ENCODE results near the gene ZSWIM8.

The ZSWIM8 gene

DNA sequence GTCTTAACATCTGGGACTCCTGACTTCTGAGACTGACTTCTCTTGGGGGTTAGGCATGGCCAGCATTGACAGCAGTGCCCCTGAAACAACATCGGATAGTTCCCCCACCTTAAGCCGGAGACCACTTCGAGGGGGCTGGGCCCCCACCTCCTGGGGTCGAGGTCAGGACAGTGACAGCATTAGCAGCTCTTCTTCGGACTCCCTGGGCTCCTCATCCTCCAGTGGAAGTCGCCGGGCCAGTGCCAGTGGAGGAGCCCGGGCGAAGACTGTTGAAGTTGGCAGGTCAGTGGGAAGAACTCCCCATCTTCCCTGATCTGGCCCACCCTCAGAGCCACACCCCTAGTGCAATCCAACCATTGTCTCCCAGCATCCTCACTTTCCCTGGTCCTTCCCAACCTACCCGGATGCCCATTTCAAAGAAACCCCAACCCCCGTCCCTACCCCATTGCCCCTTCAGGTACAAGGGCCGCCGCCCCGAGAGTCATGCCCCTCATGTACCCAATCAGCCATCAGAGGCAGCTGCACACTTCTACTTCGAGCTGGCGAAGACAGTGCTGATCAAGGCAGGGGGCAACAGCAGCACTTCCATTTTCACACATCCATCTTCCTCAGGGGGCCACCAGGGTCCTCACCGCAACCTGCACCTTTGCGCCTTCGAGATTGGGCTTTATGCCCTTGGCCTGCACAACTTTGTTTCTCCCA, 12.1 kb downstream of the ZSWIM8 start:
- Histone ChIP-seq H3K9me3 (ENCODE audit: control insufficient read depth, insufficient read depth, low read length) (no peaks in the 10 kb centered on the region), H3K27me3 (ENCODE audit: control insufficient read depth, insufficient read depth, low read length) (no peaks in the 10 kb centered on the region), H3K36me3 (ENCODE audit: control insufficient read depth, insufficient read depth, low read length) (peaks cover 82% of the 10 kb centered on the region), H3K27ac (ENCODE audit: low read depth, low read length) (no peak overlapping the region), H3K9ac (ENCODE audit: low read depth, low read length) (no peak overlapping the region), H3K4me3 (ENCODE audit: low read depth, low read length) (no peak overlapping the region), H3K4me1 (ENCODE audit: control insufficient read depth, insufficient read depth, low read length) (no peaks in the 10 kb centered on the region)

DNA sequence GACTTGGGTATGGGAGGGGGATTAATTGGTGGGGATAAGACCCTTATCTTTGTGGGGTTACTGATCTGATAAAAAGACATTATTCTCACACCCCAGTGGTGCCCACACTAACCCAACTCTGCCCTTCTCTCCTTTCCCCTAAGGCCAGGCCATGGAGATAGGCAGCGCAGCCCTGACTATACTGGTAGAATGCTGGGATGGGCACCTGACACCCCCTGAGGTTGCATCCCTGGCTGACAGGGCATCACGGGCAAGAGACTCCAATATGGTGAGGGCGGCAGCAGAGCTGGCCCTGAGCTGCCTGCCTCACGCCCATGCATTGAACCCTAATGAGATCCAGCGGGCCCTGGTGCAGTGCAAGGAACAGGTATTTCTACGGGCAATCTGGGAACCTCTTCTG, 12.7 kb downstream of the ZSWIM8 start:
- no peaks in the 10 kb centered on the region for H3K9me3 ChIP-seq (ENCODE audit: control insufficient read depth, insufficient read depth, low read length)
- peaks cover 83% of the 10 kb centered on the region for H3K36me3 ChIP-seq (ENCODE audit: control insufficient read depth, insufficient read depth, low read length)
- H3K4me3 ChIP-seq (ENCODE audit: low read depth, low read length) = no peak overlapping the region
- H3K4me1 ChIP-seq (ENCODE audit: control insufficient read depth, insufficient read depth, low read length) = no peaks in the 10 kb centered on the region
- H3K9ac ChIP-seq (ENCODE audit: low read depth, low read length) = no peak overlapping the region
- H3K27ac ChIP-seq (ENCODE audit: low read depth, low read length) = no peak overlapping the region
- no peaks in the 10 kb centered on the region for H3K27me3 ChIP-seq (ENCODE audit: control insufficient read depth, insufficient read depth, low read length)

DNA sequence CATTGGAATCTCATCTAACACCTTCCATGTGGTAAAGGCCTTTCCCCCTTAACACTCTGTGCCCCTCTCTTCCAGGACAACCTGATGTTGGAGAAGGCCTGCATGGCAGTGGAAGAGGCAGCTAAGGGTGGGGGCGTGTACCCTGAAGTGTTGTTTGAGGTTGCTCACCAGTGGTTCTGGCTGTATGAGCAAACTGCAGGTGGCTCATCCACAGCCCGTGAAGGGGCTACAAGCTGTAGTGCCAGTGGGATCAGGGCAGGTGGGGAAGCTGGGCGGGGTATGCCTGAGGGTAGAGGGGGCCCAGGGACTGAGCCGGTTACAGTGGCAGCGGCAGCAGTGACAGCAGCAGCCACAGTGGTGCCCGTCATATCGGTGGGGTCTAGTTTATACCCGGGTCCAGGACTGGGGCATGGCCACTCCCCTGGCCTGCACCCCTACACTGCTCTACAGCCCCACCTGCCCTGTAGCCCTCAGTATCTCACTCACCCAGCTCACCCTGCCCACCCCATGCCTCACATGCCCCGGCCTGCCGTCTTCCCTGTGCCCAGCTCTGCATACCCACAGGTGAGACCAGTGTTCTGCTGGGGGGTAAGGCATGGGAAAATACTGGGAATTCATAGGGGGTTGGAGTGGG, 13.6 kb downstream of the ZSWIM8 start:
- no peaks in the 10 kb centered on the region for H3K9me3 ChIP-seq (ENCODE audit: control insufficient read depth, insufficient read depth, low read length)
- no peaks in the 10 kb centered on the region for H3K27me3 ChIP-seq (ENCODE audit: control insufficient read depth, insufficient read depth, low read length)
- H3K27ac ChIP-seq (ENCODE audit: low read depth, low read length) = no peak overlapping the region
- no peak overlapping the region for H3K9ac ChIP-seq (ENCODE audit: low read depth, low read length)
- H3K4me3 ChIP-seq (ENCODE audit: low read depth, low read length) = no peak overlapping the region
- H3K4me1 ChIP-seq (ENCODE audit: control insufficient read depth, insufficient read depth, low read length) = no peaks in the 10 kb centered on the region
- H3K36me3 ChIP-seq (ENCODE audit: control insufficient read depth, insufficient read depth, low read length) = peaks cover 85% of the 10 kb centered on the region

DNA sequence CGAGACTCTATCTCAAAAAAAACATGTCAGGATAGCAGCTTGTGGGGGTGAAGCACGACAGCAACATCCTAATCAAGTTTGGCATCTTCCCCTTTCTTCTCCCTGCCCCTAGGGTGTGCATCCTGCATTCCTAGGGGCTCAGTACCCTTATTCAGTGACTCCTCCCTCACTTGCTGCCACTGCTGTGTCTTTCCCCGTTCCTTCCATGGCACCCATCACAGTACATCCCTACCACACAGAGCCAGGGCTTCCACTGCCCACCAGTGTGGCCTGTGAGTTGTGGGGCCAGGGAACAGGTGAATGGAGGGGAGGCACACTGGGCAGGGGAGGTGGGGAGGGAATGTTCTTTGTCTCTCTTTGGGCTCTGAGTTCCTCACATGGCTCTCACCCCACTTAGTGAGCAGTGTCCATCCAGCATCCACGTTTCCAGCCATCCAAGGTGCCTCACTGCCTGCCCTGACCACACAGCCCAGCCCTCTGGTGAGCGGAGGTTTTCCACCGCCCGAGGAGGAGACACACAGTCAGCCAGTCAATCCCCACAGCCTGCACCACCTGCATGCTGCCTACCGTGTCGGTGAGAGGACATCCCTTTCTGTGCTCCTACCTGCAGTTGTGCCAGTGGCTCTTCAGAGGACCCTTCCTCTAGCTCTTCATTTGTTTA, 14.6 kb downstream of the ZSWIM8 start:
- Histone ChIP-seq H3K9ac (ENCODE audit: low read depth, low read length) (no peak overlapping the region), H3K27me3 (ENCODE audit: control insufficient read depth, insufficient read depth, low read length) (no peaks in the 10 kb centered on the region), H3K9me3 (ENCODE audit: control insufficient read depth, insufficient read depth, low read length) (no peaks in the 10 kb centered on the region), H3K4me3 (ENCODE audit: low read depth, low read length) (no peak overlapping the region), H3K27ac (ENCODE audit: low read depth, low read length) (no peak overlapping the region), H3K4me1 (ENCODE audit: control insufficient read depth, insufficient read depth, low read length) (no peaks in the 10 kb centered on the region), H3K36me3 (ENCODE audit: control insufficient read depth, insufficient read depth, low read length) (peaks cover 83% of the 10 kb centered on the region)

DNA sequence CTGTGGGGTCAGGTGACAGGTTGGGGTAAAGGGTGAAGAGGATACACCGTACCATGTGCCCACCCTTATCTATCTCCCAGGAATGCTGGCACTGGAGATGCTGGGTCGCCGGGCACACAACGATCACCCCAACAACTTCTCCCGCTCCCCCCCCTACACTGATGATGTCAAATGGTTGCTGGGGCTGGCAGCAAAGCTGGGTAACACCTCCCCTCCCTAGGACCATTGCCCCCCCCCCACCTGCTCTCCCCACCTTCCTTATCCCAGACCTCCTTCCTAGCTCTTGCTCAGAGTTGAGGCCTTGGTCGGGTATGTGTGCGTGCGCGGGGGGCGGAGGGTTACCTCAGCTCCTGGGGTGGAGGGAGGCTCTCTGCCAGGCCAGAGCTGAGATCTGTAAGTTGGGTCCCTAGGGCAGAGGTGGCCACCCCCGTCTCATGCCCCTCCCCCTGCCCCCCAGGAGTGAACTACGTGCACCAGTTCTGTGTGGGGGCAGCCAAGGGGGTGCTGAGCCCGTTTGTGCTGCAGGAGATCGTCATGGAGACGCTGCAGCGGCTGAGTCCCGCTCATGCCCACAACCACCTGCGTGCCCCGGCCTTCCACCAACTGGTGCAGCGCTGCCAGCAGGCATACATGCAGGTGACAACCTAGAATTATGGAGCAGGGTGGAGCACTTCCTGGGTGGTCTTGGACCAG, 15.3 kb downstream of the ZSWIM8 start:
- H3K36me3 ChIP-seq (ENCODE audit: control insufficient read depth, insufficient read depth, low read length) = peaks cover 81% of the 10 kb centered on the region
- H3K9ac ChIP-seq (ENCODE audit: low read depth, low read length) = no peak overlapping the region
- H3K9me3 ChIP-seq (ENCODE audit: control insufficient read depth, insufficient read depth, low read length) = no peaks in the 10 kb centered on the region
- H3K27ac ChIP-seq (ENCODE audit: low read depth, low read length) = no peak overlapping the region
- H3K4me1 ChIP-seq (ENCODE audit: control insufficient read depth, insufficient read depth, low read length) = no peaks in the 10 kb centered on the region
- no peaks in the 10 kb centered on the region for H3K27me3 ChIP-seq (ENCODE audit: control insufficient read depth, insufficient read depth, low read length)
- H3K4me3 ChIP-seq (ENCODE audit: low read depth, low read length) = no peak overlapping the region

DNA sequence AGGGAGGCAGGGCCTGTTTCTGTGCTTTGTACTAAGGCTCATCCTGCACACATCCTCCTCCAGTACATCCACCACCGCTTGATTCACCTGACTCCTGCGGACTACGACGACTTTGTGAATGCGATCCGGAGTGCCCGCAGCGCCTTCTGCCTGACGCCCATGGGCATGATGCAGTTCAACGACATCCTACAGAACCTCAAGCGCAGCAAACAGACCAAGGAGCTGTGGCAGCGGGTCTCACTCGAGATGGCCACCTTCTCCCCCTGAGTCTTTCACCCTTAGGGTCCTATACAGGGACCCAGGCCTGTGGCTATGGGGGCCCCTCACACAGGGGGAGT, 15.8 kb downstream of the ZSWIM8 start:
- no peaks in the 10 kb centered on the region for H3K9me3 ChIP-seq (ENCODE audit: control insufficient read depth, insufficient read depth, low read length)
- H3K4me3 ChIP-seq (ENCODE audit: low read depth, low read length) = no peak overlapping the region
- no peak overlapping the region for H3K9ac ChIP-seq (ENCODE audit: low read depth, low read length)
- H3K27ac ChIP-seq (ENCODE audit: low read depth, low read length) = no peak overlapping the region
- H3K36me3 ChIP-seq (ENCODE audit: control insufficient read depth, insufficient read depth, low read length) = peaks cover 86% of the 10 kb centered on the region
- no peaks in the 10 kb centered on the region for H3K4me1 ChIP-seq (ENCODE audit: control insufficient read depth, insufficient read depth, low read length)
- H3K27me3 ChIP-seq (ENCODE audit: control insufficient read depth, insufficient read depth, low read length) = no peaks in the 10 kb centered on the region

DNA sequence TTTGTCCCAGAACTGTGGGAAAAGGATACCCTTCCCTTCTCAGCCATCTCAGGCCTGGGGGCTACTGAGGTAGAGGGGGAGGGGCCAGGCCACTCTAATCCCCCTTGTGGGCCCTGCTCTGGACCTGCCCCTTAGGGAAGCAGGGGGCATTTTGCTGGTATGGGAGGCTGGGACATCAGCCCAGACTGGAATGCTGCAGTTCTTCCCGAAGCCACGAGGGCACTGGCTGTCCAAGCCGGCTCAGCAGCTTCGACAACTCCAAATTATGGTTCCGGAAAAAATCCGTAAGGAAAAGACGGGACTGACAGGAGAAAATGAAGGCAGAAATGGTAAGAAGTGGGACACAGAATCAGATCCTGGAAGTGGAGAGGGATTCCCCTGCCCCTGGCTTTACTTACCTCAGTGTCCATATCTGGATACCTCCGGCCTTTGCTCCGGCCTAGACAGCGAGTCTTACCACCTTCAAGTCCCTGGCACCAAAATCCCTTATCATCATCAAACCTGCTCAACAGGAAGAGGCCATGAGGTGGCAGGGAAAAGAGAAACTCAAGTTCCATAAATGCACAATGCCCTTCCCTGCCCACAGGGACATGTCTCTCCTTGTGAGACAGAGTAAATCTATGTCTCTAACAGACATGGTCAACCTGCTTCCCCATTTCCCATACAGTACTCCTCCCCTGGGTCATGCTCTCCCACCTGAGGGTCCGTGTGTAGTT, 17.0 kb downstream of the ZSWIM8 start:
- H3K4me3 ChIP-seq (ENCODE audit: low read depth, low read length) = no peak overlapping the region
- no peaks in the 10 kb centered on the region for H3K9me3 ChIP-seq (ENCODE audit: control insufficient read depth, insufficient read depth, low read length)
- H3K36me3 ChIP-seq (ENCODE audit: control insufficient read depth, insufficient read depth, low read length) = peaks cover 86% of the 10 kb centered on the region
- no peak overlapping the region for H3K9ac ChIP-seq (ENCODE audit: low read depth, low read length)
- H3K27me3 ChIP-seq (ENCODE audit: control insufficient read depth, insufficient read depth, low read length) = no peaks in the 10 kb centered on the region
- no peak overlapping the region for H3K27ac ChIP-seq (ENCODE audit: low read depth, low read length)
- no peaks in the 10 kb centered on the region for H3K4me1 ChIP-seq (ENCODE audit: control insufficient read depth, insufficient read depth, low read length)

DNA sequence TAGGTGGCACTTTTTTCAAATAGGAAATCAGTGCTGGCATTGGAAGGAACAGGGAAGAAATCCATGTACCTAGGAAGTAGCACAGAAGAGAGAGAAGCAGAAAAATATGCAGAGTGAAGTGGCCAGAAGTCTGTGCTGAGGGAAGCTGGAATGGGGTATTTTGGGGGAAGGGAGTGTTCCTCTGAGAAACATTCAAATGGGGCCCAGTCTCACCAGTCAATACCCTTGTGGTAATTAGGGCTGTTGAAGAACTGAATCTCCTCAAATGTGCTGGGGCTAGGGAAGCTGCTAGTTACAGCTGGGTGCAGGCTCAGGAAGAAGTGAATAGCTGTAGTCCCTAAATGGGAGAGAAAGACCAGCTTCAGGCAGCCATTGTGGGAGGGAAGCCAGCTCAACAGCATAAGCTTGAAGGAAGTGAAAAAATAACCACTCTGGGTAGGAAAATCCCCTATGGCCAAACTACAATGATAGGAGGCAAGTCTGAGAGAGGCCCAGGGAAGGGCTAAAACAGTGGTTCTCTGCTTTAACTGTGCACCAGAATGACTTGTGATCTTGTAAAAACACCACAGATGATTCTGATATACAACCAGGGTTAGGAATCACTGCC, 18.4 kb downstream of the ZSWIM8 start:
- no peak overlapping the region for H3K27ac ChIP-seq (ENCODE audit: low read depth, low read length)
- H3K9ac ChIP-seq (ENCODE audit: low read depth, low read length) = no peak overlapping the region
- peaks cover 85% of the 10 kb centered on the region for H3K36me3 ChIP-seq (ENCODE audit: control insufficient read depth, insufficient read depth, low read length)
- no peaks in the 10 kb centered on the region for H3K4me1 ChIP-seq (ENCODE audit: control insufficient read depth, insufficient read depth, low read length)
- no peaks in the 10 kb centered on the region for H3K9me3 ChIP-seq (ENCODE audit: control insufficient read depth, insufficient read depth, low read length)
- H3K4me3 ChIP-seq (ENCODE audit: low read depth, low read length) = no peak overlapping the region
- no peaks in the 10 kb centered on the region for H3K27me3 ChIP-seq (ENCODE audit: control insufficient read depth, insufficient read depth, low read length)

DNA sequence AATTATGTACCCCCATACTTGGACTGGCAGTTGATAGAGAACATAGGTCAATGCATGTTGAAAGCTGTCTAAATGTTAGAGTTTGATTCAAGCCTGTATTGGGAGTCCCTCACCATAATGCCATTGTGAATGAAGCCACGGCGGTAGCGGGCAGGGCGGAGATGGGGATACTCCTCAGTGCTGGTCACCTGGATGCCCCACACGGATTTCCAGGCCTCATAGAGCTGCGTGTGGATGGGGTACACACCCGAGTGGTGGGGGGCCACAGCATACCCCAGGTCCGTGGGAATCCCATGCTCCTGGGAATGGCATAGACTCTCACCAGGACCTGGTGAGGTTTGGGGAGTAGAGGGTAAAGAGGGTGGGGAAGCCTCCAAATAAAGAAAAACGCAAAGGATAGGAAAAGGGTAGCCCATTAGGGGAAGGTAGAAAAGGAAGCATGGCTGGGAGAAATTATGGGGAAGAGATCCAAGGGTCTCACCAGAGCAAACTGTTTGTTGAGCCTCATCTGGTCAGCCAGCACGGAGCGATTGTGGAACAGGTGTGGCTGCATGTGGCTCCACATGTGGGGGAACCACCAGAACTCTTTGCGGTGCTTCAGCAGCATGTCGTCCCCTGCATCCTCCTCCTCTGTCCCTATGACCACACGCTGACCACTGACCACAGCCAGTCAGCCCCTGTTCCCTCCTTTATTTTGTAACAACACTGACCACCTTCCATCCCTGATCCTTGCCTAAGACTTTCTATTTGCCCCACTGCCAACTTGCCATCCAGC, 21.0 kb downstream of the ZSWIM8 start:
- H3K27ac ChIP-seq (ENCODE audit: low read depth, low read length) = no peak overlapping the region
- peaks cover 72% of the 10 kb centered on the region for H3K36me3 ChIP-seq (ENCODE audit: control insufficient read depth, insufficient read depth, low read length)
- H3K9me3 ChIP-seq (ENCODE audit: control insufficient read depth, insufficient read depth, low read length) = no peaks in the 10 kb centered on the region
- 0 out of 2 replicates have a peak, but pooled peaks cover 4% of the 10 kb centered on the region for H3K4me1 ChIP-seq (ENCODE audit: control insufficient read depth, insufficient read depth, low read length)
- no peaks in the 10 kb centered on the region for H3K27me3 ChIP-seq (ENCODE audit: control insufficient read depth, insufficient read depth, low read length)
- H3K4me3 ChIP-seq (ENCODE audit: low read depth, low read length) = no peak overlapping the region
- no peak overlapping the region for H3K9ac ChIP-seq (ENCODE audit: low read depth, low read length)

DNA sequence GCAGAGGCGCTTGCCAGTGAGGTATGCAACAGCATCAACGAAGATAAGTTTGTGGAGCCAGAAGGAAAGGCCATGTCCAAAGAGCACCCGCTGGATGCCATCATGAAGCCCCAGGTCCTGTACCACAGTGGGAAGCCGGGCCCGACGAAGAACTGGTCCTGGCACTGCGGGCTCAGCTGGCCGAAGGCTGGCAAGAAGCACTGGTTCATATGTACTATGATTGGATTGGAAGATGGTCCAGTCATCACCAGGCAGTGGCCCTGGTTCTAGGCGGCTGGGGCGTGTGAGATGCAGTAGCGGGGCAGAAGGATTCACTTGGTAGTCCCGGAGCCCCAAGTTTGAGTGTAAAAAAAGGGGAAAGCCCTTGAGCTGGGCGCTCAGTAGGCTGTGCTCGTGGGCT, 22.1 kb downstream of the ZSWIM8 start:
- Histone ChIP-seq H3K27ac (ENCODE audit: low read depth, low read length) (no peak overlapping the region), H3K36me3 (ENCODE audit: control insufficient read depth, insufficient read depth, low read length) (peaks cover 61% of the 10 kb centered on the region), H3K27me3 (ENCODE audit: control insufficient read depth, insufficient read depth, low read length) (no peaks in the 10 kb centered on the region), H3K9ac (ENCODE audit: low read depth, low read length) (no peak overlapping the region), H3K4me1 (ENCODE audit: control insufficient read depth, insufficient read depth, low read length) (peaks cover 7% of the 10 kb centered on the region; the same call in 1 of the 2 replicates), H3K9me3 (ENCODE audit: control insufficient read depth, insufficient read depth, low read length) (no peaks in the 10 kb centered on the region), H3K4me3 (ENCODE audit: low read depth, low read length) (no peak overlapping the region)
